ENCODE data around the gene AP1B1.

- TF ChIP-seq POLR2A (IDR thresholded peaks at IDR 0.05): no peak
- TF ChIP-seq, protein P1, sequence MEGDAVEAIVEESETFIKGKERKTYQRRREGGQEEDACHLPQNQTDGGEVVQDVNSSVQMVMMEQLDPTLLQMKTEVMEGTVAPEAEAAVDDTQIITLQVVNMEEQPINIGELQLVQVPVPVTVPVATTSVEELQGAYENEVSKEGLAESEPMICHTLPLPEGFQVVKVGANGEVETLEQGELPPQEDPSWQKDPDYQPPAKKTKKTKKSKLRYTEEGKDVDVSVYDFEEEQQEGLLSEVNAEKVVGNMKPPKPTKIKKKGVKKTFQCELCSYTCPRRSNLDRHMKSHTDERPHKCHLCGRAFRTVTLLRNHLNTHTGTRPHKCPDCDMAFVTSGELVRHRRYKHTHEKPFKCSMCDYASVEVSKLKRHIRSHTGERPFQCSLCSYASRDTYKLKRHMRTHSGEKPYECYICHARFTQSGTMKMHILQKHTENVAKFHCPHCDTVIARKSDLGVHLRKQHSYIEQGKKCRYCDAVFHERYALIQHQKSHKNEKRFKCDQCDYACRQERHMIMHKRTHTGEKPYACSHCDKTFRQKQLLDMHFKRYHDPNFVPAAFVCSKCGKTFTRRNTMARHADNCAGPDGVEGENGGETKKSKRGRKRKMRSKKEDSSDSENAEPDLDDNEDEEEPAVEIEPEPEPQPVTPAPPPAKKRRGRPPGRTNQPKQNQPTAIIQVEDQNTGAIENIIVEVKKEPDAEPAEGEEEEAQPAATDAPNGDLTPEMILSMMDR (IDR thresholded peaks at IDR 0.05): no peak
- no peak for TF ChIP-seq POLR2AphosphoS5 (IDR thresholded peaks at IDR 0.05)
These were observed 47.1 kb upstream of the AP1B1 start for GRCh38 chr22:29435236-29436136.

Measured in suprapubic skin (tissue), 4 donors.